ENCODE measurements around the gene POLE3.

DNA sequence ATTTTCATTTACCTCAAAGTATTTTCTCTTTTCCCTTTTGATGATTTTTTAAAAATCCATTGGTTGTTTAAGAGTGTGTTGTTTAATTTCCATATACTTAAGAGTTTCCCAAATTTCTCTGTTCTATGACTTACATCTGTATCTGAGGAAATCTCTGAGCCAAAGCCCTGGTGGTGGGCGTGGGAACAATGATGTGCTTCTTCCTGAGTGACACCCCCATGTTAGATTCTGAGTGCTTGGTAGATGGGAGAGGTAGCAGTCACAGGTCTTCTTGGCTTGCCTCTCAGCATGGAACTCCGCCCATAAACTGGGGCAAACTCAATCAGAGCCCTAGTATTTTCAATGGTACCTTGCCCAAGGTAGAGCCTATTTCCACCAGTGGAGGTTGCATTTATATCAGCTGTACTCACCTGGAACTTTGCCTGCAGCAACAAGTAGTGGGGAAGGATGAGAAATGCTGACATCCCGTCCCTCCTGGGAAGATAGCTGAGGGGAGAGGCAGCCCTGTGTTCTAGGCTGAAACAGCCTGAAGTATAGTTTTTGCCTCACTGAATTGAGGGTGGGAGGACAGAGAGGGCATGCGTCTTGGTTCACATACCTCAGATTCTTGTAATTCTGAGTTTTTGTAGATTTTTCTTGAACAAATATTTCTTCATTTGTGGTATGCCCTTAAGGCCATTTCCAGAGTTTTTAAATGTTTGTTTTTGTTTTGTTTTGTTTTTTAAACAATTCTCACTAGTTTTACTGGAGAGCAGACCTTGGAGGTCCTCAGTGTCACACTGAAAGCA, 26.4 kb upstream of the POLE3 start:
- TF ChIP-seq, protein P1, sequence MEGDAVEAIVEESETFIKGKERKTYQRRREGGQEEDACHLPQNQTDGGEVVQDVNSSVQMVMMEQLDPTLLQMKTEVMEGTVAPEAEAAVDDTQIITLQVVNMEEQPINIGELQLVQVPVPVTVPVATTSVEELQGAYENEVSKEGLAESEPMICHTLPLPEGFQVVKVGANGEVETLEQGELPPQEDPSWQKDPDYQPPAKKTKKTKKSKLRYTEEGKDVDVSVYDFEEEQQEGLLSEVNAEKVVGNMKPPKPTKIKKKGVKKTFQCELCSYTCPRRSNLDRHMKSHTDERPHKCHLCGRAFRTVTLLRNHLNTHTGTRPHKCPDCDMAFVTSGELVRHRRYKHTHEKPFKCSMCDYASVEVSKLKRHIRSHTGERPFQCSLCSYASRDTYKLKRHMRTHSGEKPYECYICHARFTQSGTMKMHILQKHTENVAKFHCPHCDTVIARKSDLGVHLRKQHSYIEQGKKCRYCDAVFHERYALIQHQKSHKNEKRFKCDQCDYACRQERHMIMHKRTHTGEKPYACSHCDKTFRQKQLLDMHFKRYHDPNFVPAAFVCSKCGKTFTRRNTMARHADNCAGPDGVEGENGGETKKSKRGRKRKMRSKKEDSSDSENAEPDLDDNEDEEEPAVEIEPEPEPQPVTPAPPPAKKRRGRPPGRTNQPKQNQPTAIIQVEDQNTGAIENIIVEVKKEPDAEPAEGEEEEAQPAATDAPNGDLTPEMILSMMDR (conservative IDR thresholded peaks at IDR 0.05): no peak
- no peak for TF ChIP-seq EZH2 (IDR thresholded peaks at IDR 0.05; ENCODE audit: low read depth)

All from PC-9 (cell line).